GM18867 (cell line): ENCODE data around the gene PRXL2B.

Experiments used
- ATAC-seq: cut with Tn5 transposase; IDR thresholded peaks from one replicate; pipeline ENCODE4 v1.9.1; 2021; ENCODE audit warnings: mild to moderate bottlenecking, moderate library complexity; ENCODE audit not compliant: unreplicated experiment

The PRXL2B gene

DNA sequence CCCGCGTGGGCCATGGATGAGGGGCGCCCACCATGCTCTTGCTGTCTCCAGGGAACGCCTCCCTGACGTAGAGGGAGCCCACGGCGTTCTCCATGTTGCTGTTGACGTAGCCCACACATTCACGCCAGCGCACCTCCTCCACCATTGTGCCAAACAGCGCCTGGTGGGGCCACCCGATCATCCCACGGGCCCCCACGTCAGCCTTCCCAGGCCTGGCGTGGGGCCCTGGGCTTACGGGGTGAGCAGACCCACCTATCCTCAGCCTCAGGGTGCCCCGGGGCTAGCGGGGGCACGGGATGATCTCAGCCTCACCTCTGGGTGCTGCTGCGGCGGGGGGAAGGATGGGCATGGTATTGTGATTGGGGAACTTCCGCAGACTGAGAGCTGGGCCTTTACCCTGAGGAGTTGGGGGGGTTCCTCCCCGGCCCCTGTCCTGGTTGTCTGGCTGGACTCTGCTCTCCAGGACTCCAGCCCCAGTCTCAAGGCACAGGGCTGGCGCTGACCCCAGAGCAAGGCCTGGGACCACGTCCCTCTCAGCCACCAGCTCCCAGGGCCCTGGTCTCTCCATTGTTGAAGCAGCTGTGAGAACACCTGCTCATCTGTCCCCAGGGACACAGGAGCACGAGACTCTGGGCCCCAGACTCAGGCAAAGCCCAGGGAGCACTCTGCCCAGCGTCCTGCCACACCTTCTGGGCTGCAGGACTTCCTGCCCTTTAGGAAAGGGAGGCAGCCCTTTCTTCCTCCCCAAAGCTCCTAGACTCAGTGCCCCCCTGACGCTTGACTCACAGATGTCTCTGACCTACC is 10.2 kb downstream of the PRXL2B start:
- ATAC-seq = no peak

DNA sequence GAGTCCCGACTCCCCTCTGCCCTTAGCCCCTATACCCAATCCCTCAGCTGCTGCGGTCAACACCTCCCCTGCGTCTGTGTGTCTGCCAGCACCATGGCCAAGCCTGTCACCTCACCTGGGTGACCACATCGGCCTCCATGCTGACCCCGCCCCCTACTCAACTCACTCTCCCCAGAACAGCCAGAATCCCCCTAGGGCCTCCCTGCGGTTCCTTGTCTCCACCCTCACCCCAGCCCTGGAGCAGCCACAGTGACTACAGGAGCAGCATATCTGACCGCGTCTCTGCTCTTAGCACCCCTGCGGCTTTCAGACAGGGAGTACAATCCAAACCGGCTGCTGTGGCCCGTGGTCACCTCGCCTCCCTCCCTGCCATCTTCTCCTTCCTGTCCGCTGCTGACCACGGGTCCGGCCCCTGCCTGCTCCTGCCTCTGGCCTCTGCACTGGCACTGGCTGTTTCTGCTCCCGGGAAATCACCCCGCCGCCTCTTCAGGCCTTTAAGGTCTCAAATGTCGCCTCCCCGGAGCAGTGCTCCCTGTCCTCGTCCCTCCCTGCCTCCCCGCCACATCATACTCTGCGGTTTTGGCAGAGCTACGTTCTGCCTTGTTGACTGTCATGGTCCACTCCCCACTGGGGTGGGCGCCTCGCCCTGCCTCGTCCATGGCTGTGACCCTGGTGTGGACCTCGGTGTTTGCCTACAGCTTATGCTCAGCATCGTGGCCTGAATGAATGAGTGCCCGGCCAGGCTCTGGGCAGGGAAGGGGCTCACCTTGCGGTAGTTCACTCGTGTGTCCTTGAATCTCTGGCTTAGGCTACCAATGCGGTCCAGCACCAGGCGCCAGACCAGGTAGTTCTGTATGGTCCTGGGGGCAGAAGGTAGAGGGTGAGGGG is 11.1 kb downstream of the PRXL2B start:
- ATAC-seq = no peak

DNA sequence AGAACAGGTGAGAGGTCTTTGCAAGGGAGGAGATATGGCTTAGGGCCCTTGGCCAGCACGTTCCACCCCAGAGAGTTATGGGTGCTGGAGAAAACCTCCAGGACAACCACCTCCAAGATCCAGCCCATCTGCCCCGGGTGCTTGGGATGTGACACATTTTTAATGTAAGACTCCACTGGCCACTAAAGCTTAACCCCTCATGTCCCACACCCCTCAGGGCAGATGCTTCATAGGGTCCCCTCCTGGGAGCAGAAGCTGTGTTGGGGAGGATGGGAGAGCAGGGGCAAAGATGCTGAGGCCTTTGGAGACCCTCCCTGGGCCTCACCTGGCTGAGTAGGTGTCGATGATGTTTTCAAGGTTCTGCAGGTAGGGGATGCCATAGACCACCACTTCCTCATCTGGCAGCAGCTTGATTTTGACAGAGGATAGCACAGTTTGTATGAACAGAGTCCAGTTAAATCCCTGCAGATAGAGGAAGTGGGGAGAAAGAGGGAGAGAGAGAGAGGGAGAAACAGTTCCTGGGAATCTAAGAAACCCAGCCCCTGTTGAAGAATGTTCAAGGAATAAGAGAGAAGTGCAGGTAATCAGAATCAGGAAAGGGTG is 11.9 kb downstream of the PRXL2B start:
- no peak for ATAC-seq

DNA sequence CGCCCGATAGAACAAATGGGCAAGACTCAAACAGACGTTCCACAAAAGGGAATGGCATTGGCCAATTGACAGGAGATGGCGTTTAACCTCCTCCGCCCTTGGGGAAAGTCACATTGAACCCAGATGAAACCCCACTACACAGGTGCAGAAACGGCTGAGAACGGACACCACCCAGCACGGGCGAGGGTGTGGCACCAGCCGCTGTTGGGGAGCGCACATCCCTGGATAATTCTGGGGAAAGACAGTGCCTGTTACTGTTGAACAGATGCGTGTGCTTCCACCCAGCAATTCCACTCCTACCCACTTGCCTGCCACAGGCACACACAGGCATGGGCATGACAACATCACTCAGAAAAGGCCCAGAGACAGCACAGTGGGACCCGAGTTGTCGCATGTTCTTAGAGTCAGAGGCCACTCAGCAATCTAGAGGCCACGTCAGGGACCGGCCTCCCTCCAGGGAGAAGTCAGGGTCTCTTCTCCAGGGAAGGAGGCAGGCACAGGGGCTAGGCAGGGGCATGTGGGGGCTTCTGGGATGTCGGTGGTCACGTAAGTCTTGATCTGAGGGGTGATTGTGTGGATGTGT is 15.2 kb downstream of the PRXL2B start:
- no peak for ATAC-seq

DNA sequence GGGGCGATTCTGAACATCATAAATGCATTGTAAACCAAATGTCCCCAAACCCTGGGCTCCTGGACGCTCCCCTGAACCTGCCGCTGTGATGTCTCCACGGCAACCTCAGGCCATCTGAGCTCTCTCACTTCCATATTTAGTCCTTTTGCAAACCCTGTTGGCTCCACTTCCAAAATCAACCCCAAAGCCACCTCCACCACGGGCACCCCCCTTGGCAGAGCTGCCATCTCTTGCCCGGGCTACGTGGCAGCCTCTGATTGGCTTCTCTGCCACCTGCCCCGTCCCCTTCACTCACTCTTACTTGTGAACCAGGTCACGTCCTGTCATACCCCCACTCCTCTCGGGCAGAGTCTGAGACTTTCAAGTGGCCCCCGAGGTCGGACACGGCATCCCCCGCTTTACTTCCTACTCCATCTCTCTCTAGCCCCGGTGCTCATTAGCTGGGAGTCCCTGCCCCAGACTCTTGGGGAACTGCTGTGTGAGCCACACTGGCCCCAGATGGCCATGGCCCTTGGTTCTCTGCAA is 15.8 kb downstream of the PRXL2B start:
- no peak for ATAC-seq

DNA sequence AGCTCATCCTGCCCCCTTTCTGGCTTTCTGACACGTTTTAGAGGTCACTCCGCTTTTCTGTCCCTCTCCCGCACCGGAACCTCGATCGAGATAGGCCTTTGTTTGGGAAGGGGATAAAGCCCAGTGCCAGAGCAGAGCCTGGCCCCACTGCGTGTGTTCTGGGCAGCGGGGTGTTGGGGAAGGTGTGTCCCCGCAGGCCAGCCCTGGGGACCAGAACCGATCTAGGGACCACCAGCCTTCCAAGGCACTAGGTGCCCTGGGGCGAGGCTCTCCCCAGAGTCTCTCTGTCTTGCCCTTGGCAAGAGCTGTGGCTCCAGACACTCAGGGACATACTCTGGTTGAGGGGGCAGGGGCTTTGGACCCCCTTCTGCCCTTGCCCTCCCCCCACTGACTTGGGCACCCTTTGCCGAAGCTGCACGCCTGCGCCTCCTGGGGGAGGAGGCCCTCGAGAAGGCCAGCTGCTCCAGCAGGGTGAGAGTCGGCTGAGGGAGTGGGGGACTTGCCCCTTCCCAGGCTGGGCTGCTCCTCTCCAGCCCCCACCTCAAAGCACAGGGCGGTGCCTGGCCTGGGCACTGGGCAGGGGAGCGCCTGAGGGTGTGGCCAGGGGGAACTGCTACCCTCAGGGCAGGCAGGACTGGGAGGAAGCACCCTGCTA is 16.4 kb downstream of the PRXL2B start:
- no peak for ATAC-seq

DNA sequence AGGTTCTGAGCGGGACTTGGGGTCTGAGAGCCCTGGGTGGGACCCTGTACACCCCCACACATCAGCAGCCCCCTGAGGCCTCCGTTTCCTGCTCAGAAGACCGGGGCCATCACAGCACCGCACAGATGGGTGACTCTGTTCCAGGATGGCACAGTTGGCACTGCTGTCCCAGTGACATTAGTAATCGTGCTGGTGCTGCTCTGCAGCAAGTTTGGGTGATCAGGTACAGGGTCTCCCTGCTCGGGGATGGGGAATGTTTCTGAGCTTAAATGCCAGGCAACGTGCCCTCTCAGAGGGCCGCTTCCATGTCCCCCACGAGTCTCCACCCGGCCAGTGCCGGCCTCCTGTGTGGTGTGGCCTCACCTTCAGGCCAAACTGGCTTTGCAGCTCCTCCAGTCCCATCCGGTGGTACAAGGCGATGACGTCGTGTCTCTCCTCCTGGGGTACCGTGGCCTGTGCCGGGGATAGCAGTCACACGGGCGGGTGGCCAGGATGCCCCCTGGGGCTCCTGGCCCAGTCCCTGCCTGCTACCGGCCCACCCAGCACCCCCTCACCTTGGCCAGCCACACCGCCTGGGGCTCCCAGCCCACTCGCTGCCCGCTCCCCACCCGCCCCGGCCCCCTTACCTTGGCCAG is 17.1 kb downstream of the PRXL2B start:
- ATAC-seq = no peak

DNA sequence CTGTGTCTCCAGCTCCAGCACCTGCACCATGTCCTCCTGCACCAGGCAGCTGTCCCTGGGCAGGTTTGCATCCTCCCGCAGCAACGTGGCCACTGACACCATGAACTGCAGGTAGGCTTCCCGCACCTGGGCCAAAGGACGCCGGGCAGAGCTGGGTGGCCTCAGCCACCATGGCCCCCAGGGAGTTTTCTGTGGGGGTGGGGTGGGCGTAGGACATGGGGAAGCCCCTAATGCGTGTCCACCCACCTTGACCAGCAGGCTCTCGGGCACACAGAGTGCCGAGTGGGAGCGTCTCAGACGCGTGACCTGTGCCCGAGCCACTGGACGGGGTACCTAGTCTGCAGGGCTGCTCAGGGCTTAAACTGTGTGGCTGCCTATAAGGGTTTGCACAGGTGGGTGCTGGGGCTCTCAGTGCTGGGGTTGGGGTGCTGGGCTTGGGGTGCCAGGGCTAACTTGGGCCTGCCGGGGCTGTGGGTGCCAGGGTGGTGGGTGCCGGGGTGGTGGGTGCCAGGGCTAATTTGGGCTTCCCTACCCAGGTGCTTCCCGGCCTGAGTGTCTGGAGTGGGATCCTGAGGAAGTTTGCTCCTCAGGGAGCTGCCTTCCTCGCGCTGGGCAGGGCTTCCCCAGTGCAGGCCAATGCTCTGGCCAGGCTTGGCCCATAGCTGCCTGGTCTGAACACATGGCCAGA is 17.7 kb downstream of the PRXL2B start:
- no peak for ATAC-seq

DNA sequence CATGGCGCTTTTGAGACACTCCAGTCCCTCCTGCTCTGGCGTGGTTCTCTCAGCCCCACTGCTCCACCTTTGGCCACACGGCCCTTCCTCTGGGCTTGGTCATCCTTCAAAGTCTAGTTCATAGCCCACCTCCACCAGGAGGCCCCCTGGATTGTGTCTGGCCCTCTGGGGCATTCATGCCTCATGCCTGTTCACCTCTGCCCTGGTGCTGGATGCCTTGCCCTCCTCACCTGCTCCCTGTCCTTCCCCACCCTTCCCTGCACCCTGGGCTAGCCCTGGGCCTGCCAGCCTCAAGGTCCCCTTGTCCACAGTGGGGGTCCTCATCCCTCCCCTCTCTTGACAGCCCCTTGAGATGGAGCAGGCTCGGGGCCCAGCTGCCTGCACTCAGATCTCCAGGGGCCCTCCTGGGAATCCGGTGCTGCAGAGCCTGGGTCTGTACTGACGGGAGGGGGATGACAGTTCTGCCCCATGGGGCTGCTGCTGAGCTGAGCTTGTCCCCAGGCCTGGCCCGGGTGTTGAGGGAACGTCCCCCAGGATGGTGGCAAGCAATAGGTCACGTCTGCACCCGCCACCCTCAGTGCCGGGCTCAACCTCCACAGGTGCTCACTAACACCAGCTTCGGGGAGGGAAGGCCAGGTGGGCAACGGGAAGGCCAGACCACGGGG is 18.4 kb downstream of the PRXL2B start:
- no peak for ATAC-seq

DNA sequence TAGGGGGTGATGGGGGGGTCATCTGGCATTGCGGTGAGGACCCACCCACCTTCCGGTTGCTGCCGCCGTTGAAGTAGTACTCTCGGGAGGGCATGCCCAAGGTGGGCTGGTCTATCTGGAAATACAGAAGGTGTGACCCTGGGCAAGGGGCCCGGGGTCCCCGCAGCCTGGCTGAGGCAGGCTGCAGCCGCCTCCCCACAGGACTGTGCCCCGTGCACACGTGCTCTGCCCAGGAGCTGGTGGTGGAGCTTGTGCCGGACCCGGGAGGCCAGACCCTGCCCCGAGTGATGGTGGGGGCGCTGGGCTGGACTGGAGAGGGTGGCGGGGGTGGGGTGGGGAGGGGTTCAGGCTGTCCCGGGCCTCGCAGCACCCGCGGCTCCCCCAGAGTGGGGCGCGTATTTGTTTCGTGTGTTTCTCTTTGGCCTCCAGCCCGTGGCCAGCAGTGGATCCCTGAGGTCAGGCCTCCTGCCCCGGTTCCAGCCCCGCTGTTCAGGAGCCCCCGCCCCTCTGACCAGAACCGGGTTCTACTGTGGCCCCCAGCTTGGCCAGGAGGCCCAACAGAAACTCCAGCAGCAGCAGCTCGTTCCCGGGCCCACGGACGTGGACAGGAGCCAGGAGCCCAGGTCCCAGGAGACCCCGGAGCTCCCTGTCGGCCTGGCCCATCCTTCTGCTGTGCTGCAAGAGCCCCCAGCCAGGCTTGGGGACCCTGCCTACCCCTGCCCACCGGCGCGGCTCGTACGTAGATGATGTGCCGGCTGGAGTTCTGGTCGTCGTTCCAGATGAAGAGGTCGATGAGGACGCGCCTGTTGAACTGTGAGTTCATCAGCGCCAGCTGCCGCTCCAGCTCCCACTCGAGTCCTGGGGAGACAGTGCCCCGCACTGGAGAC is 19.2 kb downstream of the PRXL2B start:
- no peak for ATAC-seq

DNA sequence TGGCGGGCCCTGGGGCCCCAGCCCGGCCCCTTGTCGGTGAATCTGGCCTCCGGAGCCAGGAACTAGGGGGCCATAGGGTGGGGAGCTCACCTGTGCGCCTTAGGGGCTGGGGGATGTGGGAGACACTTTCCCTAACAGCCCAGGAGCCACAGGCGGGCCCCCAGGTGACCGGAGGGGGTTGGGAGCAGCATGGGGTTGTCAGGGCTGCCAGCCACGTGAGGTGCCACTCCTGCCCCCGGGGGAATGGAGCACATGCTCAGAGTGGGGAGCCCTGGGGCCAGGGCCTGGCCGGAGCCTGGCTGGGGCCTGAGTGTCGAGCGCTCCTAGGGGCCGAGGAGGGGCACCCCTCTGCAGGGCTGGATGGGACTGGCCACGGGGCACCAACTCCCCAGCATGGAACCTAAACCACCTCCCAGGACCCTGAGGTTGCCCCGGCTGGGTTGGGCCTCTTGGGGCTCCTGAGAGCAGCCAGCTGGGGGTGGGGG is 19.9 kb downstream of the PRXL2B start:
- ATAC-seq = no peak

DNA sequence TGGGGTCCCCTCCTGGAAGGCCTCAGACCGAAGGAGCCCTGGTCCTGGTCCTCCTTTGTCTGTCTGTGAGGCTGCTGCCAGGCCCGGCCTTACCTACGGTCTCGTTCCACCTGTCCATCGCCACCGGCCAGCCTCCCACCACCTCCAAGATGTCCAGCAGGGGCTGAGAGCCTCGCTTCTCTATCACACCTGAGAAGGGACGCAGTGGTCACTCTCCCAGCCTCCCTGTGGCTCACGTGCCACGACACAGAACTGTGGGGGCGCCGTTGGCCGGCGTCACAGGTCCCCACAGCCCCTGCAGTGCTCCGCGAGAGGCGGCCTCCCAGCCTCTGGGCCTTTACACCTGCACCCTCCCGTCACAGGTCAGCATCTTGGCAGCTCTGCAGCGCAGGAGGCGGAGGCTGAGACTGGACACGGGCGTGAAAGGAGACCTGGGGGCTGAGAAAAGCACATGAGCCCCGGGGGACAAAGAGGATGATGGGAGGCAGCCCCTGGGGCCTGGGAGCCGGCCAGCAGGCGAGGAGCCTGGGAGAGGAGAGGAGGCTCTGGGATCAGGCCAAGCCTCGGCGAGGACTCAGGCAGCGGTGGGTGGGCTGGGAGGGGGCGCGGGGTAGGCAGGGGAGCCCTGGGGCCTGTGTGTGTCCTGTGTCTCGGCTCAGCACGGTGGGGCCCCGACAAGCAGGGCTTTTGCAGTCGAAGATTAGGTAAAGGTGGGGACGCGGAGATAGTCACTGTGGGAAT is 20.5 kb downstream of the PRXL2B start:
- no peak for ATAC-seq

DNA sequence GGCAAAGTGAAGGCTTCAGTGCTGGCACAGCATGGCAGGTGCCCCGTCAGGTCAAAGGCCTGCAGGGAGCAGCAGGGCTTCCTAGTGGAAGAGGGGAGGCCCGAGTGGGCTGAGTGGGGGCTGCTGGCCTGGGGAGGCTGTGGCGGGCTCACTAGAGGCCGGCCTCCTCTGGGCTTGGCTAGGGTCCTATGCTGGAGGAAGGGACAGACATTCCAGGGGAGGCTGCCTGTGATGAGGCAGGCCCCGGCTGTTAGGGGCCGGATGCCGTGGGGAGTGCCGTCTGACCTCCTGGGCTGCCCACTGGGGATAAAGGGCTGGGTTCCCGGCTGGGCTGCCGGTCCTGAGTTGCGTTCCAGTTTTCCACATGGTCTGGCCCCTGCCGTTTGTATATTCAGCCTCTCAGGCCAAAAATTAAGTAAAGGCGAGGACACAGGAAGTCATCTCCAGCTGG is 21.1 kb downstream of the PRXL2B start:
- ATAC-seq = no peak

DNA sequence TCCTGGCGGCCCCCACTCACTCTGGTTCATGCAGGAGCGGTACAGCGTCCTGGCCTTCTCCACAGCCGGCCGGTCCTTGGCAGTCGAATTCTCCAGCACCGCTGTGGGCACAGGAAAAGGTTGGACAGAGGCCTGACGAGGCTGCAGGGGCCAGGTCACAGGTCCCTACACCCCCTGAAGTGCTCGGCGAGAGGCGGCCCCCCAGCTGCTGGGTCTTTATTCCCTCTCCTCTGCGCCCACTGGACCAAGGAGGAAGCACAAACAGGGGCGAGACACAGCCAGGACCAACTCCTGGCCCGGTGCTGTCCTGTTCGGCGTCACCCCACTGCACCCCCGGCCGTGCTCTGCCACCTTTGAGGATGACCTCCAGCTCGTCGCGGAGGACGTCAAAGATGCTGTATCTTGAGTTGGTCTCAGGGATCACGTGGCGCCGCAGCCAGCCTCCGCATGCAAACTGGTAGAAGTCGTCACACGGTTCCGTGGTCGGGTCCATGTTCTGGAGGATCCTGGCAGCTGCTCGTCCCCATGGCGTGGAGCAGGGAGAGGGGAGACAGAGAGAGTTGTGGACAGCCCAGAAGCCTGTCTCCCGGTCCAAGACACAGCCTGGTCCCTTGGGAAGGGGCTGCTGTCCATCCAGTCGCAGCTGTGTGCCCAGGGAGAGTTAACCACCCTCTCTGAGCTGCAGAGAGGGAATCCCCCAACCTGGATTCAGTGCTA is 22.9 kb downstream of the PRXL2B start:
- ATAC-seq = no peak

DNA sequence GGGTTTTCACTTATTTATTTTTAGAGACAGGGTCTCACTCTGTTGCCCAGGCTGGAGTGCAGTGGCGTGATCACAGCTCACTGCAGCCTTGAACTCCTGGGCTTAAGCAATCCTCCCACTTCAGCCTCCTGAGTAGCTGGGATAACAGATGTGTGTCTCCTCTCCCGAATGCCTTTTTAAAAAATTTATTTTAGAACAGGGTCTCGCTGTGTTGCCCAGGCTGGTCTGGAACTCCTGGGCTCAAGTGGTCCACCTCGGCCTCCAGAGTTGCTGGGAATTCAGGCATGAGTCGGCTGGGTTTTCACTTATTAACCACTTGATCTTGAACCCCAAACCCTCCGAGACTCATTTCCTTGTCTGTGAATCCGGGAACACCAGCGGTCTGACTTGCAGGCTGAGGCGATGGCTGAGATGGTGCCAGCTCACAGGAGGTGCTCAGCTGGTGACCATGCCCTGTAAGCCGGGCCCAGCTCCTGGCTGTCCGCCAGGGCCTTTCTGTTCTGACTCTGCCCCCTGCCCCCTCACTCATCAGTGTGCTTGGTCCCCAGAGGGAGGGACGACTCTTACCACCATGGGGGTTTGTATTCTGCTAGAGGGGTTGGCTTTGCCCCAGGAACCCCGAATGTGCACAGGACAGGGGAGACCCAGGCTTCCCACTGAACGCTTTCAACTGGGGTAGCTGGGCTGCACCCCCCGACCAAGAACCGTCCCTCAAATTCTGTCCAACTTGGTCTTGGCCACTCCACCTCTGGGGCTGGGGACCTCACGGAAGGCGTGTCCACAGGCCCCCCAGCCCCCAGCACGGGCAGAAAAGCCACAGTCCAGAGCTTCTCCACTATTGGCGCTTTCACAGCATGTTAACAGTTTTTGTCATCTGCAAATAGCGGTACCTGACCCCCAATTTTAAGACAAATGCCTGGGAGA is 23.7 kb downstream of the PRXL2B start:
- no peak for ATAC-seq
